Measurements from ENCODE around the gene SUSD4.

GRCh38 chr1:223331929-223332328, 32.0 kb downstream of the SUSD4 start:
- TF ChIP-seq GATA2 (IDR thresholded peaks at IDR 0.05; ENCODE audit: low read depth, low read length) (no peak), GATA3 (IDR thresholded peaks at IDR 0.05; ENCODE audit: low read depth, low read length) (no peak)
